Dendritic cell treated with granulocyte-macrophage colony-stimulating factor and Interleukin-4, amounts not matched to agents 40 ng/mL and 50 ng/mL, for 4 days (primary cell): ENCODE measurements around the gene MPI.
"Not testable (repeated sequence)": the region's sequence is repeated elsewhere in the genome, so short reads cannot be mapped to it uniquely, and the experiment has no call there.

Source experiments
- H3K27ac Mint-ChIP-seq: one replicate; pipeline ENCODE4 v1.8.0; 2022; ENCODE audit warnings: mild to moderate bottlenecking, mixed read lengths
- H3K27me3 Mint-ChIP-seq: one replicate; pipeline ENCODE4 v1.8.0; 2022; ENCODE audit warnings: mild to moderate bottlenecking, mixed read lengths
- H3K36me3 Mint-ChIP-seq: one replicate; pipeline ENCODE4 v1.8.0; 2022; ENCODE audit warnings: low read depth, mixed read lengths
- H3K4me1 Mint-ChIP-seq: one replicate; pipeline ENCODE4 v1.8.0; 2022; ENCODE audit warnings: low read depth, mixed read lengths
- H3K4me3 Mint-ChIP-seq: one replicate; pipeline ENCODE4 v1.8.0; 2022; ENCODE audit warnings: mild to moderate bottlenecking, moderate library complexity, mixed read lengths
- H3K9me3 Mint-ChIP-seq: one replicate; pipeline ENCODE4 v1.8.0; 2022; ENCODE audit warnings: mixed read lengths
- intact Hi-C: fragments of 100-400 bp; cut with micrococcal nuclease; formaldehyde crosslinking; loops from one replicate; pipeline ENCODE4 v1.15.0; 2022

Gene MPI

GRCh38 chr15:74906450-74907162 is 16.8 kb downstream of the MPI start, which contains the start of gene FAM219B:
Gene FAM219B (minus strand): TSS chr15:74906851. CDS start chr15:74906800, 51 bp downstream.
- H3K4me3 Mint-ChIP-seq = peak within 1 kb of the TSS; percentile 91
- H3K36me3 Mint-ChIP-seq = peaks cover 56% of the 10 kb centered on the region
- peaks cover 49% of the 10 kb centered on the region for H3K4me1 Mint-ChIP-seq
- no peaks in the 10 kb centered on the region for H3K9me3 Mint-ChIP-seq
- no peaks in the 10 kb centered on the region for H3K27me3 Mint-ChIP-seq
- peak within 1 kb of the TSS; percentile 87 for H3K27ac Mint-ChIP-seq
- intact Hi-C loops = loop anchor here (1.0 kb wide), 1 partner anchor 63 kb away; the partner anchor contains the start of gene ULK3

DNA sequence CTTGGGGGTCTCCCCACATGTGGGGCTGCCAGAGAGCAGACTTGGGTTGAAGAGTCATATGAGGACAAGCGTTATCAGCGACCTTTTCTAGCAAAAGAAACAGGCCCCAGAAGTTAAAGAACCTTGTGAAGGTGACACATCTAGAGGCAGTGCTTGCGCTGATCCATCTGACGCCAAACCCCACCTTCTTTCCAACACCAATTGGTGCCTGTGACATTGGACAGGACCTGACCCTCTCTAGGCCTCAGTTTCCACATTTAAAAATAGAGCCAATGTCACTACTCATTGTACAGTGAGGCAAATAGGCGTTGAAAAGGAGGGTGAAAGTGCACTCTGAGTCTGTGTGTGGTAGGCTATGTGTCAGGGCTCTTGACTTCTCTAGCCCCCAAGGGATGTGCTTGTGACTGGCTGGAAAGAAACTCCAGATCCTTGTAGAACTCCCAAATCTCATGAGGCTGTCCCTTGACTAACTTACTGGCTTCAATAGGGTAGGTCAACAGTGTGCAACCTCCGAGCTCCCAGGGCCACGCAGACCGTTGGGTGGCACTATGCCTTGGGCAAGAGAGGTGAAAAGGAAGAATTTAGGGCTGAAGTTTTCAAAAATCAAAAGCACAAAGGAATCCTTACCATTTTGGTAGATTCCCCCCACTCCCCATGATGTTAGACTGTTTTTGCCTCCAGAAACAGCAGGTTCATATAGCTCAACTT is 17.5 kb downstream of the MPI start:
- H3K4me3 Mint-ChIP-seq = peak overlapping the region; percentile 91
- H3K9me3 Mint-ChIP-seq = no peaks in the 10 kb centered on the region
- H3K27ac Mint-ChIP-seq = peak overlapping the region; percentile 87
- H3K27me3 Mint-ChIP-seq = no peaks in the 10 kb centered on the region
- H3K4me1 Mint-ChIP-seq = peaks cover 42% of the 10 kb centered on the region
- intact Hi-C loops = no loop called here
- peaks cover 58% of the 10 kb centered on the region for H3K36me3 Mint-ChIP-seq

GRCh38 chr15:74908635-74909034 is 18.8 kb downstream of the MPI start:
- Mint-ChIP-seq H3K27me3 (no peaks in the 10 kb centered on the region), H3K36me3 (peaks cover 57% of the 10 kb centered on the region), H3K9me3 (no peaks in the 10 kb centered on the region), H3K4me1 (peaks cover 32% of the 10 kb centered on the region), H3K27ac (no peak overlapping the region), H3K4me3 (no peak overlapping the region)
- intact Hi-C loops = no loop called here

- Mint-ChIP-seq H3K36me3 (peaks cover 78% of the 10 kb centered on the region), H3K27me3 (no peaks in the 10 kb centered on the region), H3K9me3 (no peaks in the 10 kb centered on the region), H3K4me3 (no peak overlapping the region), H3K4me1 (no peaks in the 10 kb centered on the region), H3K27ac (no peak overlapping the region)
- intact Hi-C loops = no loop called here
Measured at GRCh38 chr15:74913041-74913440, 23.2 kb downstream of the MPI start.

- H3K27ac Mint-ChIP-seq, H3K4me1 Mint-ChIP-seq, H3K9me3 Mint-ChIP-seq, H3K27me3 Mint-ChIP-seq, intact Hi-C loops, H3K4me3 Mint-ChIP-seq: not testable (repeated sequence)
- H3K36me3 Mint-ChIP-seq = peaks cover 85% of the 10 kb centered on the region
Measured at GRCh38 chr15:74913799-74914198, 24.0 kb downstream of the MPI start.

GRCh38 chr15:74917676-74918075 is 27.8 kb downstream of the MPI start:
- intact Hi-C loops = no loop called here
- no peaks in the 10 kb centered on the region for H3K27me3 Mint-ChIP-seq
- H3K4me3 Mint-ChIP-seq = no peak overlapping the region
- H3K27ac Mint-ChIP-seq = no peak overlapping the region
- no peaks in the 10 kb centered on the region for H3K4me1 Mint-ChIP-seq
- no peaks in the 10 kb centered on the region for H3K9me3 Mint-ChIP-seq
- H3K36me3 Mint-ChIP-seq = peaks cover 97% of the 10 kb centered on the region

DNA sequence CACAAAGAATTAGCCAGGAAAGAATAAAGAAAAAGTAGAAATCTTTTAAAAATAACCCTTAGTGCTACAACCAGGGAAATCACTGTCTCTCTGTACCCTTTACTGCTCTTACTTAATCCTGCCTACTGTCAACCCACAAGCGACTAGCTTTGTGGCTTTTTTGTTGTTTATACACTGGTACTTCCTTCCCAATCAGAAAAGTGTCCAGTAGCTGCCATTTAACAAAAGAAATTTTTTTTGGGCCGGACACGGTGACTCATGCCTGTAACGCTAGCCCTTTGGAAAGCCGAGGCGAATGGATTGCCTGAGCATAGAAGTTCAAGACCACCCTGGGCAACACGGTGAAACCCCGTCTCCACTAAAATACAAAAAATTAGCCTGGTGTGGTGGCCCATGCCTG is 30.6 kb downstream of the MPI start:
- H3K4me1 Mint-ChIP-seq = no peaks in the 10 kb centered on the region
- H3K27ac Mint-ChIP-seq = no peak overlapping the region
- no peaks in the 10 kb centered on the region for H3K27me3 Mint-ChIP-seq
- H3K4me3 Mint-ChIP-seq = no peak overlapping the region
- intact Hi-C loops = no loop called here
- peaks cover 97% of the 10 kb centered on the region for H3K36me3 Mint-ChIP-seq
- H3K9me3 Mint-ChIP-seq = no peaks in the 10 kb centered on the region

GRCh38 chr15:74924525-74924924 is 34.7 kb downstream of the MPI start:
- intact Hi-C loops = no loop called here
- H3K36me3 Mint-ChIP-seq = peaks cover 93% of the 10 kb centered on the region

GRCh38 chr15:74928771-74929198 is 38.9 kb downstream of the MPI start:
- Mint-ChIP-seq H3K4me3 (no peak overlapping the region), H3K36me3 (peaks cover 75% of the 10 kb centered on the region), H3K27me3 (no peaks in the 10 kb centered on the region), H3K4me1 (no peaks in the 10 kb centered on the region), H3K9me3 (no peaks in the 10 kb centered on the region), H3K27ac (no peak overlapping the region)
- intact Hi-C loops = no loop called here

More at GRCh38 chr15:74924525-74924924, 34.7 kb downstream of the MPI start:
- Mint-ChIP-seq H3K4me1 (no peaks in the 10 kb centered on the region), H3K27me3 (no peaks in the 10 kb centered on the region), H3K4me3 (no peak overlapping the region), H3K27ac (no peak overlapping the region), H3K9me3 (no peaks in the 10 kb centered on the region)

GRCh38 chr15:74933573-74933972 is 43.7 kb downstream of the MPI start:
- H3K27me3 Mint-ChIP-seq = no peaks in the 10 kb centered on the region
- intact Hi-C loops = no loop called here
- no peak overlapping the region for H3K4me3 Mint-ChIP-seq
- H3K9me3 Mint-ChIP-seq = no peaks in the 10 kb centered on the region
- no peak overlapping the region for H3K27ac Mint-ChIP-seq
- peaks cover 55% of the 10 kb centered on the region for H3K36me3 Mint-ChIP-seq
- H3K4me1 Mint-ChIP-seq = peaks cover 20% of the 10 kb centered on the region

- peak overlapping the region; percentile 40 for H3K27ac Mint-ChIP-seq
- intact Hi-C loops = loop anchor here (5.0 kb wide), 3 partner anchors 33 to 158 kb away; partner anchors contain the start of gene ULK3
- H3K27me3 Mint-ChIP-seq, H3K4me3 Mint-ChIP-seq, H3K9me3 Mint-ChIP-seq: not testable (repeated sequence)
- peaks cover 20% of the 10 kb centered on the region for H3K4me1 Mint-ChIP-seq
- H3K36me3 Mint-ChIP-seq = peaks cover 41% of the 10 kb centered on the region
Measured at GRCh38 chr15:74935193-74935592, 45.4 kb downstream of the MPI start.

DNA sequence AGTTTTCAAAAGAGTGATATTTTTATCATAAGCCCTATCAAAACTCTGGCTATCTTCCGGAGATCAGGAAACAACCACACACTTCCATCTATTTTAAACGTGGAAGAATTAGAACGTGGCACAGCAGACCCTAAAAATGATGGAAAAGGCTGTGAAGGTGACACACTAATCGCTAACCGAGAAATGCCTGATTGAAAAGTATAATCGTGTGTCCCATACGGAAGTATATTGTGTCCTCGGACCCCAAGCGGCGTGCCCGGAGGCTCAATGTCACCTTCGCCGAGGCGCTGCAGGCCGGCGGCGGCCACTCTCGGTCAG is 47.4 kb downstream of the MPI start:
- Mint-ChIP-seq H3K27me3 (peaks cover under 1% of the 10 kb centered on the region), H3K9me3 (no peaks in the 10 kb centered on the region), H3K27ac (peak overlapping the region; percentile 88), H3K4me3 (peak overlapping the region; percentile 85), H3K36me3 (peaks cover 23% of the 10 kb centered on the region), H3K4me1 (peaks cover 20% of the 10 kb centered on the region)
- intact Hi-C loops = loop anchor here (5.0 kb wide), 3 partner anchors 35 to 160 kb away; partner anchors contain the start of gene ULK3

GRCh38 chr15:74937590-74938371 is 47.9 kb downstream of the MPI start, which contains the start of gene COX5A:
Gene COX5A (minus strand): TSS chr15:74938073. CDS start chr15:74938014, 59 bp downstream.
- Mint-ChIP-seq H3K9me3 (no peaks in the 10 kb centered on the region), H3K4me3 (peak within 1 kb of the TSS; percentile 85), H3K4me1 (peaks cover 20% of the 10 kb centered on the region), H3K36me3 (peaks cover 23% of the 10 kb centered on the region), H3K27ac (peak within 1 kb of the TSS; percentile 88), H3K27me3 (peaks cover 1% of the 10 kb centered on the region)
- intact Hi-C loops = loop anchor here (5.0 kb wide), 3 partner anchors 35 to 160 kb away; partner anchors contain the start of gene ULK3
